MM.1S (cell line): Measurements from ENCODE around the gene WDR76.

Source experiments
- EZH2 ChIP-seq: fragments of 300-600 bp; sonication (generic); optimal IDR thresholded peaks from 2 replicates; pipeline ENCODE3; 2017; ENCODE audit warnings: low read depth, mild to moderate bottlenecking, antibody characterized with exemption, low read length, mixed read lengths
- TF ChIP-seq, protein P1 (sequence below): fragments of 300-600 bp; sonication (generic); IDR thresholded peaks from 2 replicates; pipeline ENCODE4 v1.5.1; 2016; ENCODE audit warnings: antibody characterized with exemption, low read length, mixed read lengths

DNA sequence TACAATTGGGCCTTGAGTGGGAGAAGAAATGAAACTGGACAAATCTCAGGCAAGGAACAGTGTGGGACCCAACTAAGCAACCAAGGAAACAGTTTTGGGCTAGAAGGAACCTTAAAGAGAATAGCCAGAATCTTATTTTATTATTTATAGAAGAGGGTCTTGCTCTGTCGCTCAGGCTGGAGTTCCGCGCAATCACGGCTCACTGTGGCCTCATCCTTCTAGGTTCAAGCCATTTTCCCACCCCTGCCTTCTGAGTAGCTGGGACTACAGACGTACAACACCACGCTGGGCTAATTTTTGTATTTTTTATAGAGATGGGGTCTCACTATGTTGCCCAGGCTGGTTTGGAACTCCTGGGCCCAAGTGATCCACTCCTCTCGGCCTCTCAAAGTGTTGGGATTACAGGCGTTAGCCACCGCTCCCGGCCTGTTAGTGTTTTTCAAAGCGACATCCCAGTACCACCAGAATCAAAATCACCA is 734 bp upstream of the WDR76 start:
- TF ChIP-seq, protein P1, sequence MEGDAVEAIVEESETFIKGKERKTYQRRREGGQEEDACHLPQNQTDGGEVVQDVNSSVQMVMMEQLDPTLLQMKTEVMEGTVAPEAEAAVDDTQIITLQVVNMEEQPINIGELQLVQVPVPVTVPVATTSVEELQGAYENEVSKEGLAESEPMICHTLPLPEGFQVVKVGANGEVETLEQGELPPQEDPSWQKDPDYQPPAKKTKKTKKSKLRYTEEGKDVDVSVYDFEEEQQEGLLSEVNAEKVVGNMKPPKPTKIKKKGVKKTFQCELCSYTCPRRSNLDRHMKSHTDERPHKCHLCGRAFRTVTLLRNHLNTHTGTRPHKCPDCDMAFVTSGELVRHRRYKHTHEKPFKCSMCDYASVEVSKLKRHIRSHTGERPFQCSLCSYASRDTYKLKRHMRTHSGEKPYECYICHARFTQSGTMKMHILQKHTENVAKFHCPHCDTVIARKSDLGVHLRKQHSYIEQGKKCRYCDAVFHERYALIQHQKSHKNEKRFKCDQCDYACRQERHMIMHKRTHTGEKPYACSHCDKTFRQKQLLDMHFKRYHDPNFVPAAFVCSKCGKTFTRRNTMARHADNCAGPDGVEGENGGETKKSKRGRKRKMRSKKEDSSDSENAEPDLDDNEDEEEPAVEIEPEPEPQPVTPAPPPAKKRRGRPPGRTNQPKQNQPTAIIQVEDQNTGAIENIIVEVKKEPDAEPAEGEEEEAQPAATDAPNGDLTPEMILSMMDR = no peak
- no peak for TF ChIP-seq EZH2
